A549 (cell line): ENCODE results near the gene ABL1. TPM values are rescaled to one million over a fixed set of nuclear protein-coding genes. Genes with fewer than 3 reads are reported as not detected.

Source experiments
- ATAC-seq, 2 experiments: fragments of 200-7000 bp in 1 of 2; fragments of >200 bp in 1 of 2; cut with Nextera tagmentation in 1 of 2; cut with Tn5 transposase in 1 of 2; 3 replicates each; pipeline versions ENCODE4 v1.8.0 to v1.9.1; 2018 to 2020; ENCODE audit warnings: mild to moderate bottlenecking in 1 of 2, moderate library complexity in 1 of 2
- CTCF ChIA-PET: fragments of 300-600 bp; sonication (Branson Sonifier 250); formaldehyde crosslinking; extraction: SDS; loops from one replicate; lab custom pipeline; 2021; ENCODE audit warnings: antibody characterized with exemption, inconsistent platforms; lab: Yijun Ruan, JAX
- POLR2A ChIA-PET: fragments of 350-600 bp; formaldehyde crosslinking; extraction: SDS; loops from one replicate; lab custom pipeline; 2021; ENCODE audit warnings: antibody characterized with exemption, inconsistent platforms; lab: Yijun Ruan, JAX
- DNase-seq, 2 experiments: peaks; one replicate each; pipeline versions ENCODE4 v3.0.0 to v3.0.0-alpha.2; 2011 to 2016; ENCODE audit warnings: low read depth in 1 of 2, low spot score in 1 of 2
- FAIRE-seq: peaks from 2 replicates; lab custom pipeline; 2011; peaks lifted over from hg19 to GRCh38; lab: Jason Lieb, UNC
- H3K27ac ChIP-seq, 2 experiments: fragments of >200 bp; sonication (Bioruptor Twin); formaldehyde crosslinking; 3 replicates each; pipeline ENCODE4 v1.5.1; 2016 to 2017
- H3K4me1 ChIP-seq: fragments of >200 bp; sonication (Bioruptor Twin); formaldehyde crosslinking; 3 replicates; pipeline ENCODE4 v1.6.1; 2016
- H3K4me2 ChIP-seq: fragments of >200 bp; sonication (Bioruptor Twin); formaldehyde crosslinking; 3 replicates; pipeline ENCODE4 v1.6.1; 2016
- H3K4me3 ChIP-seq: fragments of >200 bp; sonication (Bioruptor Twin); formaldehyde crosslinking; 3 replicates; pipeline ENCODE4 v1.5.1; 2016
- H3K9me3 ChIP-seq: fragments of >200 bp; sonication (Bioruptor Twin); formaldehyde crosslinking; 3 replicates; pipeline ENCODE4 v1.6.1; 2016
- CBX2 ChIP-seq: fragments of 200-600 bp; sonication (generic); IDR thresholded peaks from 2 replicates; pipeline ENCODE4 v1.6.1; 2016; ENCODE audit warnings: low read depth, mild to moderate bottlenecking, borderline replicate concordance
- CEBPB ChIP-seq, 2 experiments: fragments of >200 bp in 1 of 2; sonication (Bioruptor Twin) in 1 of 2; formaldehyde crosslinking in 1 of 2; IDR thresholded peaks; 2 replicates each; pipeline ENCODE4 v1.6.1; 2012 to 2016
- E2F6 ChIP-seq: IDR thresholded peaks from 2 replicates; pipeline ENCODE4 v1.6.1; 2012; ENCODE audit warnings: low read depth, borderline replicate concordance
- EHF ChIP-seq: fragments of 250-450 bp; sonication (Bioruptor Pico); IDR thresholded peaks from 2 replicates; pipeline ENCODE4 v1.5.0; 2020; ENCODE audit warnings: mild to moderate bottlenecking
- EP300 ChIP-seq, 2 experiments: fragments of >200 bp; sonication (Bioruptor Twin); formaldehyde crosslinking; IDR thresholded peaks; 2 replicates in 1 of 2; 3 replicates in 1 of 2; pipeline ENCODE4 v1.6.1; 2016 to 2017
- FOXS1 ChIP-seq: fragments of 250-450 bp; sonication (Bioruptor Pico); IDR thresholded peaks from 2 replicates; pipeline ENCODE4 v1.5.0; 2020; ENCODE audit warnings: mild to moderate bottlenecking, moderate library complexity
- HEYL ChIP-seq: fragments of 250-450 bp; sonication (Bioruptor Pico); IDR thresholded peaks from 2 replicates; pipeline ENCODE4 v1.8.0; 2021; ENCODE audit warnings: mild to moderate bottlenecking, moderate library complexity
- JUNB ChIP-seq: fragments of >200 bp; sonication (Bioruptor Twin); formaldehyde crosslinking; IDR thresholded peaks from 2 replicates; pipeline ENCODE4 v1.6.1; 2016
- PBX3 ChIP-seq: IDR thresholded peaks from 2 replicates; pipeline ENCODE4 v1.6.1; 2012
- PHF8 ChIP-seq: fragments of 200-600 bp; sonication (generic); IDR thresholded peaks from 2 replicates; pipeline ENCODE4 v1.6.1; 2016; ENCODE audit warnings: low read depth, mild to moderate bottlenecking, antibody characterized with exemption, moderate library complexity, borderline replicate concordance
- POLR2AphosphoS2 ChIP-seq: conservative IDR thresholded peaks from 2 replicates; pipeline ENCODE4 v1.6.1; 2012; ENCODE audit warnings: low read length, improper control_type of control experiment, inconsistent platforms
- RARB ChIP-seq: fragments of 250-450 bp; sonication (Bioruptor Pico); IDR thresholded peaks from 2 replicates; pipeline ENCODE4 v1.8.0; 2021; ENCODE audit warnings: mild to moderate bottlenecking, moderate library complexity
- REST ChIP-seq: fragments of 200-600 bp; sonication (generic); IDR thresholded peaks from 2 replicates; pipeline ENCODE4 v1.6.1; 2016; ENCODE audit warnings: antibody characterized with exemption, mild to moderate bottlenecking, moderate library complexity
- ZSCAN20 ChIP-seq: fragments of 250-450 bp; sonication (Bioruptor Pico); IDR thresholded peaks from 2 replicates; pipeline ENCODE4 v1.8.0; 2022; ENCODE audit warnings: mild to moderate bottlenecking, moderate library complexity
- WGBS: methylation state at CpG from one replicate; pipeline ENCODE4 v1.1.6; 2017; ENCODE audit errors: missing lambda C conversion rate; 5-methylcytosine and 5-hydroxymethylcytosine counted together
- polyA plus RNA-seq, 4 experiments: library from polyadenylated mRNA; depleted of rRNA in 3 of 4; stranded (reverse); fragments of >200 nt; fragmentation: RNase III in 1 of 4; extraction: RNeasy Plus Mini Kit Qiagen cat#74134 plus additional on column Dnase treatment in 1 of 4; gene quantifications; 2 replicates in 3 of 4; 3 replicates in 1 of 4; pipeline ENCODE4 v1.2.3, GENCODE V29; 2011 to 2017
- TF ChIP-seq, protein P1 (sequence below): fragments of >200 bp; sonication (Bioruptor Twin); formaldehyde crosslinking; IDR thresholded peaks from 2 replicates; pipeline ENCODE4 v1.6.1; 2016

The ABL1 gene
- polyA plus RNA-seq, 2 of the 4 experiments (the other 2 are of a cell fraction), result 26.5 to 32.4 TPM

DNA sequence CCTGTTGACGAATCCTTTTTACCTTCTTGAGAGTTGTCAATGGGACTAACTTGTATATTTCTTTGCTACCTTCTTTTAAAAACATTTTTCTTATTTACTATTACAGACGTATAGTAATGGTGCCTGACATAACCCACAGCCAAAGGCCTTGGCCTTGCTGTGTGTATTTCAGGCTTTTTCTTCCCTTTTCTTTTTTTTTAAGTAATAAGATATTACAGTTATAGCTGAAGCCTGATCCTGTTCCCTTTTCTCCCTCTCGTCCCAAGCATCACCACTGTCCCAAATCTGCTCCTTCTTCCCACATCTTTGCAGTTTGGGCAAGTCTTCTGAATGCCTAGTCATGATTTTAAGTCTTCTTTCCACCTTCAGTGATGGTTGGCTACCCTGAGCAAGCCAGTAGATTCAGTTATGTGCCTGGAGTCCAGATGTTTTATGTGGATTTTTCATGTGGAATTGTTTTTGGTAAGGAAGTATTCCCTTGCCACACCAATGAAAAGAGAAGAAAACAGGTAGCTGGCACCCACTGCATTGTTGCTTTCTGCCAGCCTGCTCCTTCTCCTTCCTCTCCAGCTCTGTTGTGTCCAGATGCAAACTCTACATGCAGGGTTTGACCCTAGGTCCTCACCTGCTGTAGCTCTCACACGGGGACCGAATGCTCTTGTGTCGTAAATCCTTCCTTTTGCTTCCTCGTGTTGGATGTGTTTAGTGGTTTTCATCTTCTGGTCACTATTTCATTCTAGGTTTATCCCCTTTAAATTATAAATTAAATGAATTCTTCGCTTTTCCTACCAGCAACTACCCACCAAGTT, 26.5 kb downstream of the ABL1 start (continued):
- TF ChIP-seq ZSCAN20 (CRISPR knock-in tag) (no peak), CBX2 (no peak)

GRCh38 chr9:130862217-130862616, 27.2 kb downstream of the ABL1 start:
- CTCF ChIA-PET, result interaction anchor here (0.9 to 15.3 kb wide), 16 partner anchors 8 to 187 kb away, joined by 3 to 454 read pairs (median 30); partner anchors contain the start of genes ABL1 and LAMC3
- DNase-seq (no peak), FAIRE-seq (no peak), ATAC-seq (no peak)
- H3K4me2 ChIP-seq, result no peak overlapping the region
- no peaks in the 10 kb centered on the region for H3K9me3 ChIP-seq
- WGBS, result 93% methylated on average over 8 of the region's 8 CpGs
- no peak for TF ChIP-seq JUNB
- no peak for TF ChIP-seq EP300 (IDR thresholded peaks at IDR 0.05)
- H3K4me1 ChIP-seq, result peaks cover 16% of the 10 kb centered on the region
- POLR2A ChIA-PET, result no interaction called here
- no peak overlapping the region for H3K27ac ChIP-seq
- no peak overlapping the region for H3K4me3 ChIP-seq

GRCh38 chr9:130862747-130863146, 27.7 kb downstream of the ABL1 start:
- CTCF ChIA-PET, result interaction anchor here (0.6 to 15.3 kb wide), 27 partner anchors 8 to 186 kb away, joined by 3 to 454 read pairs (median 6); partner anchors contain the start of genes ABL1 and LAMC3
- no peaks in the 10 kb centered on the region for H3K9me3 ChIP-seq

More at GRCh38 chr9:130862747-130863146, 27.7 kb downstream of the ABL1 start:
- no peak for ATAC-seq
- no peak for TF ChIP-seq RARB (CRISPR knock-in tag)
- no peak for TF ChIP-seq EHF (CRISPR knock-in tag)
- no peak for TF ChIP-seq FOXS1 (CRISPR knock-in tag)
- TF ChIP-seq PBX3, result no peak
- no peak for TF ChIP-seq E2F6
- TF ChIP-seq, protein P1, sequence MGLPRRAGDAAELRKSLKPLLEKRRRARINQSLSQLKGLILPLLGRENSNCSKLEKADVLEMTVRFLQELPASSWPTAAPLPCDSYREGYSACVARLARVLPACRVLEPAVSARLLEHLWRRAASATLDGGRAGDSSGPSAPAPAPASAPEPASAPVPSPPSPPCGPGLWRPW, result no peak
- TF ChIP-seq PHF8, result no peak
- TF ChIP-seq CEBPB (IDR thresholded peaks at IDR 0.05), result no peak
- TF ChIP-seq POLR2AphosphoS2, result no peak
- no peak for TF ChIP-seq REST
- no peak for TF ChIP-seq HEYL (CRISPR knock-in tag)
- no peak overlapping the region for H3K4me2 ChIP-seq
- H3K4me3 ChIP-seq, result no peak overlapping the region
- FAIRE-seq, result no peak
- no peak overlapping the region for H3K27ac ChIP-seq
- H3K4me1 ChIP-seq, result peaks cover 12% of the 10 kb centered on the region
- 93% methylated on average over 22 of the region's 23 CpGs for WGBS
- POLR2A ChIA-PET, result no interaction called here
- no peak for DNase-seq
